Inferior parietal cortex (tissue), 1 donor: ENCODE results near the gene TFDP1.
"Not testable (repeated sequence)": the region's sequence is repeated elsewhere in the genome, so short reads cannot be mapped to it uniquely, and the experiment has no call there.

Experiments used
- DNase-seq: peaks from one replicate; pipeline ENCODE4 v3.0.0-alpha.2; 2016; ENCODE audit errors: extremely low spot score

Gene TFDP1

GRCh38 chr13:113550453-113550852 lies 34.1 kb upstream of the TFDP1 start:
- no peak for DNase-seq

- no peak for DNase-seq
Observed at GRCh38 chr13:113551081-113552000, 33.2 kb upstream of the TFDP1 start.

GRCh38 chr13:113552079-113552478 lies 32.5 kb upstream of the TFDP1 start:
- no peak for DNase-seq

GRCh38 chr13:113552786-113553434 lies 31.6 kb upstream of the TFDP1 start:
- no peak for DNase-seq

GRCh38 chr13:113553511-113554332 lies 30.8 kb upstream of the TFDP1 start:
- no peak for DNase-seq

GRCh38 chr13:113554333-113554700 lies 30.2 kb upstream of the TFDP1 start:
- DNase-seq, result no peak

GRCh38 chr13:113555141-113555540 lies 29.4 kb upstream of the TFDP1 start:
- DNase-seq, result no peak

- DNase-seq, result no peak
Observed at GRCh38 chr13:113557013-113557412, 27.5 kb upstream of the TFDP1 start.

- DNase-seq, result no peak
Observed at GRCh38 chr13:113558461-113558860, 26.1 kb upstream of the TFDP1 start.

- no peak for DNase-seq
Observed at GRCh38 chr13:113559061-113559460, 25.5 kb upstream of the TFDP1 start.

- no peak for DNase-seq
Observed at GRCh38 chr13:113559901-113560644, 24.5 kb upstream of the TFDP1 start.

- DNase-seq, result no peak
Observed at GRCh38 chr13:113560645-113561416, 23.7 kb upstream of the TFDP1 start.

GRCh38 chr13:113561417-113562084 lies 23.0 kb upstream of the TFDP1 start:
- DNase-seq, result no peak

- DNase-seq, result peak; percentile 68
Observed at GRCh38 chr13:113562085-113562749, 22.3 kb upstream of the TFDP1 start.

GRCh38 chr13:113562844-113563243 lies 21.7 kb upstream of the TFDP1 start:
- DNase-seq, result no peak

- not testable (repeated sequence) for DNase-seq
Observed at GRCh38 chr13:113563511-113563910, 21.0 kb upstream of the TFDP1 start.

- DNase-seq, result no peak
Observed at GRCh38 chr13:113564331-113565023, 20.1 kb upstream of the TFDP1 start.

GRCh38 chr13:113565526-113566226 lies 18.9 kb upstream of the TFDP1 start:
- no peak for DNase-seq

GRCh38 chr13:113566227-113566561 lies 18.4 kb upstream of the TFDP1 start:
- no peak for DNase-seq
